ENCODE measurements around the gene PRDX5.

GRCh38 chr11:64337538-64338249, 19.8 kb downstream of the PRDX5 start:
- TF ChIP-seq FOXK2 (IDR thresholded peaks at IDR 0.05) (no peak), FOXM1 (IDR thresholded peaks at IDR 0.05; ENCODE audit: borderline replicate concordance) (no peak), ZNF384 (IDR thresholded peaks at IDR 0.05) (no peak), SP1 (IDR thresholded peaks at IDR 0.05) (no peak), ELF4 (IDR thresholded peaks at IDR 0.05) (no peak), LEF1 (IDR thresholded peaks at IDR 0.05; ENCODE audit: borderline replicate concordance) (no peak), CTBP1 (IDR thresholded peaks at IDR 0.05; ENCODE audit: borderline replicate concordance) (no peak), BHLHE40 (IDR thresholded peaks at IDR 0.05; ENCODE audit: borderline replicate concordance) (no peak), NFRKB (IDR thresholded peaks at IDR 0.05) (no peak), FOXA1 (IDR thresholded peaks at IDR 0.05) (no peak)

Measured in HEK293T (cell line).